Stomach (tissue), 4 donors: ENCODE data around the gene XIAP.

Experiments used
- EP300 ChIP-seq: sonication (generic); formaldehyde crosslinking; IDR thresholded peaks from one replicate; pipeline ENCODE4 v1.6.1; 2017; ENCODE audit warnings: antibody characterized with exemption
- POLR2A ChIP-seq, 4 donors: fragments of 450-650 bp; IDR thresholded peaks; one replicate each; pipeline ENCODE4 v1.6.1; 2016; ENCODE audit warnings: antibody characterized with exemption in 4 of 4, control low read depth in 2 of 4, mild to moderate bottlenecking in 1 of 4, moderate library complexity in 1 of 4
- POLR2AphosphoS5 ChIP-seq, 3 donors: sonication (generic); formaldehyde crosslinking; IDR thresholded peaks; one replicate each; pipeline ENCODE4 v1.6.1; 2016; ENCODE audit warnings: antibody characterized with exemption in 3 of 3
- TF ChIP-seq, protein P1 (sequence below), 7 experiments: fragments of 450-650 bp in 4 of 7; fragments of 200-600 bp in 3 of 7; sonication (generic) in 3 of 7; IDR thresholded peaks; one replicate each; pipeline ENCODE4 v1.5.1; 2016 to 2019; ENCODE audit warnings: antibody characterized with exemption in 7 of 7, control low read depth in 2 of 7, mild to moderate bottlenecking in 1 of 7

- TF ChIP-seq POLR2AphosphoS5 (IDR thresholded peaks at IDR 0.05) (no peak), POLR2A (IDR thresholded peaks at IDR 0.05) (no peak), EP300 (no peak)
- TF ChIP-seq, protein P1, sequence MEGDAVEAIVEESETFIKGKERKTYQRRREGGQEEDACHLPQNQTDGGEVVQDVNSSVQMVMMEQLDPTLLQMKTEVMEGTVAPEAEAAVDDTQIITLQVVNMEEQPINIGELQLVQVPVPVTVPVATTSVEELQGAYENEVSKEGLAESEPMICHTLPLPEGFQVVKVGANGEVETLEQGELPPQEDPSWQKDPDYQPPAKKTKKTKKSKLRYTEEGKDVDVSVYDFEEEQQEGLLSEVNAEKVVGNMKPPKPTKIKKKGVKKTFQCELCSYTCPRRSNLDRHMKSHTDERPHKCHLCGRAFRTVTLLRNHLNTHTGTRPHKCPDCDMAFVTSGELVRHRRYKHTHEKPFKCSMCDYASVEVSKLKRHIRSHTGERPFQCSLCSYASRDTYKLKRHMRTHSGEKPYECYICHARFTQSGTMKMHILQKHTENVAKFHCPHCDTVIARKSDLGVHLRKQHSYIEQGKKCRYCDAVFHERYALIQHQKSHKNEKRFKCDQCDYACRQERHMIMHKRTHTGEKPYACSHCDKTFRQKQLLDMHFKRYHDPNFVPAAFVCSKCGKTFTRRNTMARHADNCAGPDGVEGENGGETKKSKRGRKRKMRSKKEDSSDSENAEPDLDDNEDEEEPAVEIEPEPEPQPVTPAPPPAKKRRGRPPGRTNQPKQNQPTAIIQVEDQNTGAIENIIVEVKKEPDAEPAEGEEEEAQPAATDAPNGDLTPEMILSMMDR (IDR thresholded peaks at IDR 0.05) = no peak
These were observed 41.6 kb upstream of the XIAP start for GRCh38 chrX:123818243-123818642.
